Neuronal stem cell (in vitro differentiated cells): ENCODE measurements around the gene ATF5.

Source experiments
- DNase-seq: peaks from one replicate; pipeline ENCODE4 v3.0.0-alpha.2; 2013; ENCODE audit warnings: low spot score
- H2AFZ ChIP-seq: one replicate; pipeline ENCODE4 v1.6.1; 2013; ENCODE audit warnings: mild to moderate bottlenecking, low read length, inconsistent platforms
- H2AK5ac ChIP-seq: 2 replicates; pipeline ENCODE4 v1.6.1; 2013; ENCODE audit warnings: low read depth, mild to moderate bottlenecking, inconsistent platforms, low read length, moderate library complexity, mixed read lengths
- H2BK120ac ChIP-seq: 2 replicates; pipeline ENCODE4 v1.6.1; 2013; ENCODE audit warnings: low read depth, mild to moderate bottlenecking, inconsistent platforms, low read length, moderate library complexity, mixed read lengths
- H2BK12ac ChIP-seq: one replicate; pipeline ENCODE4 v1.6.1; 2013; ENCODE audit warnings: low read length, inconsistent platforms
- H2BK15ac ChIP-seq: 2 replicates; pipeline ENCODE4 v1.6.1; 2013; ENCODE audit warnings: mild to moderate bottlenecking, low read length, inconsistent platforms, mixed read lengths
- H2BK5ac ChIP-seq: one replicate; pipeline ENCODE4 v1.6.1; 2013; ENCODE audit warnings: inconsistent platforms, mild to moderate bottlenecking, low read length, moderate library complexity
- H3K14ac ChIP-seq: one replicate; pipeline ENCODE4 v1.6.1; 2013; ENCODE audit warnings: low read length, inconsistent platforms
- H3K18ac ChIP-seq: 2 replicates; pipeline ENCODE4 v1.6.1; 2013; ENCODE audit warnings: low read length, inconsistent platforms
- H3K23ac ChIP-seq: 2 replicates; pipeline ENCODE4 v1.6.1; 2013; ENCODE audit warnings: low read depth, mild to moderate bottlenecking, mixed read lengths, low read length, inconsistent platforms; ENCODE audit not compliant: poor library complexity
- H3K27ac ChIP-seq: replicated peaks from 3 replicates; pipeline ENCODE4 v1.5.1; 2013; ENCODE audit warnings: low read length, inconsistent platforms
- H3K27me3 ChIP-seq, 3 experiments: 2 replicates each; pipeline ENCODE4 v1.6.1; 2013; ENCODE audit warnings: low read length in 3 of 3, mild to moderate bottlenecking in 2 of 3, inconsistent platforms in 1 of 3, low read depth in 1 of 3, mixed read lengths in 1 of 3, moderate library complexity in 1 of 3; ENCODE audit not compliant: control insufficient read depth in 3 of 3, insufficient read depth in 3 of 3
- H3K36me3 ChIP-seq, 2 donors: replicated peaks in 1 of 2; 2 replicates each; pipeline ENCODE4 v1.6.1; 2013; ENCODE audit warnings: low read length in 2 of 2; ENCODE audit not compliant: control insufficient read depth in 2 of 2, insufficient read depth in 2 of 2
- H3K4ac ChIP-seq: 2 replicates; pipeline ENCODE4 v1.6.1; 2013; ENCODE audit warnings: inconsistent platforms, mild to moderate bottlenecking, low read length, moderate library complexity
- H3K4me1 ChIP-seq, 2 donors: 1 replicate in 1 of 2; 2 replicates in 1 of 2; pipeline ENCODE4 v1.6.1; 2013; ENCODE audit warnings: low read length in 2 of 2, low read depth in 1 of 2; ENCODE audit not compliant: control insufficient read depth in 2 of 2, insufficient read depth in 1 of 2
- H3K4me2 ChIP-seq: one replicate; pipeline ENCODE4 v1.6.1; 2013; ENCODE audit warnings: mild to moderate bottlenecking, low read length, inconsistent platforms; ENCODE audit not compliant: insufficient read depth, poor library complexity, severe bottlenecking
- H3K4me3 ChIP-seq, 2 donors: 2 replicates each; pipeline ENCODE4 v1.5.1; 2013; ENCODE audit warnings: low read length in 2 of 2, mild to moderate bottlenecking in 2 of 2, inconsistent platforms in 1 of 2, moderate library complexity in 1 of 2
- H3K79me1 ChIP-seq: one replicate; pipeline ENCODE4 v1.6.1; 2013; ENCODE audit warnings: low read depth, mild to moderate bottlenecking, inconsistent platforms, low read length, moderate library complexity
- H3K9ac ChIP-seq: one replicate; pipeline ENCODE4 v1.6.1; 2013; ENCODE audit warnings: mild to moderate bottlenecking, low read depth, low read length, inconsistent platforms; ENCODE audit not compliant: poor library complexity
- H3K9me3 ChIP-seq, 2 donors: replicated peaks in 1 of 2; 2 replicates each; pipeline versions ENCODE3 to v1.6.1; 2013; ENCODE audit warnings: low read length in 2 of 2, mild to moderate bottlenecking in 2 of 2, inconsistent platforms in 1 of 2, low read depth in 1 of 2, mixed read lengths in 1 of 2, moderate library complexity in 1 of 2; ENCODE audit not compliant: control insufficient read depth in 2 of 2, insufficient read depth in 1 of 2
- H4K8ac ChIP-seq: one replicate; pipeline ENCODE4 v1.6.1; 2013; ENCODE audit warnings: low read depth, mild to moderate bottlenecking, inconsistent platforms, low read length, moderate library complexity
- H4K91ac ChIP-seq: one replicate; pipeline ENCODE4 v1.6.1; 2013; ENCODE audit warnings: low read length, low read depth, mild to moderate bottlenecking, inconsistent platforms; ENCODE audit not compliant: poor library complexity
- WGBS, 2 donors: extraction: QIAGEN DNeasy Blood & Tissue Kit; methylation state at CpG; one replicate each; pipeline ENCODE4 v1.1.7; 2013; ENCODE audit warnings: missing lambda C conversion rate in 2 of 2, mixed read lengths in 1 of 2; ENCODE audit not compliant: insufficient read length in 2 of 2, insufficient replicate concordance in 1 of 2; ENCODE audit errors: extremely low coverage in 2 of 2; 5-methylcytosine and 5-hydroxymethylcytosine counted together

The ATF5 gene

GRCh38 chr19:49929611-49930482 lies 842 bp downstream of the ATF5 start:
- no peak overlapping the region for H3K14ac ChIP-seq
- no peak overlapping the region for H3K4ac ChIP-seq
- H3K4me2 ChIP-seq = peak overlapping the region; percentile 80
- H3K9me3 ChIP-seq = no peaks in the 10 kb centered on the region
- H4K8ac ChIP-seq = no peak overlapping the region
- H2BK15ac ChIP-seq = peak overlapping the region; percentile 50
- WGBS, 2 donors = no CpG with 5 or more reads among the region's 43 CpGs
- peaks cover 7 to 11% of the 10 kb centered on the region in 2 donors for H3K4me1 ChIP-seq
- peak overlapping the region; percentile 94 to 97 for H3K4me3 ChIP-seq
- peaks cover 16 to 50% of the 10 kb centered on the region in 2 donors for H3K36me3 ChIP-seq
- peak overlapping the region; percentile 21 for H2BK120ac ChIP-seq
- peak overlapping the region; percentile 98 for H2BK5ac ChIP-seq
- no peak overlapping the region for H2BK12ac ChIP-seq
- peak overlapping the region; percentile 60 for H4K91ac ChIP-seq
- H3K27ac ChIP-seq = peak overlapping the region; percentile 95
- peak overlapping the region; percentile 91 for H2AK5ac ChIP-seq
- H2AFZ ChIP-seq = peak overlapping the region; percentile 97
- no peaks in the 10 kb centered on the region for H3K27me3 ChIP-seq
- peak; percentile 97 for DNase-seq
- H3K9ac ChIP-seq = peak overlapping the region; percentile 96
- peak overlapping the region; percentile 97 for H3K23ac ChIP-seq
- peaks cover 6% of the 10 kb centered on the region for H3K79me1 ChIP-seq
- peak overlapping the region; percentile 98 for H3K18ac ChIP-seq

- Histone ChIP-seq H3K79me1 (peaks cover 6% of the 10 kb centered on the region), H3K4me1 (peaks cover 7 to 11% of the 10 kb centered on the region in 2 donors), H3K27ac (peak overlapping the region; percentile 69), H2AK5ac (peak overlapping the region; percentile 91), H3K4me2 (peak overlapping the region; percentile 38), H2AFZ (peak overlapping the region; percentile 26), H3K18ac (peak overlapping the region; percentile 95), H4K91ac (peak overlapping the region; percentile 94), H2BK12ac (no peak overlapping the region), H3K23ac (peak overlapping the region; percentile 97), H3K9me3 (no peaks in the 10 kb centered on the region), H2BK5ac (peak overlapping the region; percentile 98), H3K27me3 (no peaks in the 10 kb centered on the region), H3K4ac (peak overlapping the region; percentile 60), H3K4me3 (peak overlapping the region; percentile 50 to 97), H2BK120ac (peak overlapping the region; percentile 21), H3K9ac (no peak overlapping the region), H2BK15ac (peak overlapping the region; percentile 96), H3K14ac (peak overlapping the region; percentile 83), H4K8ac (peak overlapping the region; percentile 94), H3K36me3 (peaks cover 15 to 43% of the 10 kb centered on the region in 2 donors)
- WGBS, 2 donors = no CpG with 5 or more reads among the region's 15 CpGs
- DNase-seq = no peak
Measured at GRCh38 chr19:49930483-49931011, 1.5 kb downstream of the ATF5 start.

GRCh38 chr19:49931293-49932040 lies 2.5 kb downstream of the ATF5 start:
- no peak overlapping the region for H2AFZ ChIP-seq
- H2BK5ac ChIP-seq = no peak overlapping the region
- no CpG with 5 or more reads among the region's 7 CpGs for WGBS, 2 donors
- peaks cover 7 to 11% of the 10 kb centered on the region in 2 donors for H3K4me1 ChIP-seq
- no peak overlapping the region for H4K8ac ChIP-seq
- no peak overlapping the region for H2BK120ac ChIP-seq
- H4K91ac ChIP-seq = no peak overlapping the region
- no peak overlapping the region for H3K4ac ChIP-seq
- H3K9me3 ChIP-seq = no peaks in the 10 kb centered on the region
- H3K14ac ChIP-seq = no peak overlapping the region
- H3K27me3 ChIP-seq = no peaks in the 10 kb centered on the region
- no peak overlapping the region for H3K27ac ChIP-seq
- H2AK5ac ChIP-seq = no peak overlapping the region
- peaks cover 12 to 35% of the 10 kb centered on the region in 2 donors for H3K36me3 ChIP-seq
- H3K9ac ChIP-seq = no peak overlapping the region
- no peak overlapping the region for H3K23ac ChIP-seq
- no peak overlapping the region for H3K4me2 ChIP-seq
- no peak overlapping the region for H3K18ac ChIP-seq
- H3K79me1 ChIP-seq = peaks cover 6% of the 10 kb centered on the region
- H2BK15ac ChIP-seq = no peak overlapping the region
- H3K4me3 ChIP-seq = no peak overlapping the region
- H2BK12ac ChIP-seq = no peak overlapping the region
- DNase-seq = no peak
